Measurements from ENCODE around the gene IMPDH2. TPM values are rescaled to one million over a fixed set of nuclear protein-coding genes. Genes with fewer than 3 reads are reported as not detected.

Gene IMPDH2
- total and polyA plus RNA-seq, 2 of the 8 experiments (the other 6 are each of a cell fraction or from before 2014, with no cell fraction given) = 374 to 409 TPM

DNA sequence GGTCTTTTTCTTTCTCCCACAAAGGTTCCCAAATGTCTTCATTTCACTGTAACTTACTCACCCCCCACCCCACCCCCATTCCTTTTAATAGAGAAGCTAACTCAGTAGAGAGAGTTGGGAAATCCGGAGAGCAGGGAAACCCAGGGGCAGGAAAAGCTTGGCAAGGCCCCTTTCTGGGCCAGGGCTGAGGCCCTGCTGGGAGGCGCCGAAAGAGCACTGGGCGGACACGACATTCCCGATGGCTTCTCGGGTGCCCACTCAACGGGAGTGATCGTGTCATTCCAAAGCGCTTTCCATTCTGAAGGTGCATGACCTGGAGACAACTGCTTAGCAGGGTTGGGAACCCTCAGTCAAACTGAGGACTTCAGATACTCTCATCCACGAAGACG lies 9.3 kb downstream of the IMPDH2 start:
- Histone ChIP-seq H3K56ac (replicated peaks; ENCODE audit: insufficient read length, low read depth, low read length) (no peak overlapping the region), H3K79me1 (ENCODE audit: low read depth, low read length) (peaks cover 5% of the 10 kb centered on the region), H4K20me1 (replicated peaks in 1 of 2; ENCODE audit: control insufficient read depth in 1 of 2, insufficient read depth in 2 of 2, low read length in 2 of 2) (peaks cover 13 to 15% of the 10 kb centered on the region in 2 experiments), H2BK20ac (ENCODE audit: low read length) (no peak overlapping the region), H2AFZ (ENCODE audit: low read length) (no peak overlapping the region), H3K36me3 (ENCODE audit: control insufficient read depth in 2 of 4, insufficient read depth in 4 of 4, low read length in 3 of 4) (peaks cover 18 to 38% (median 26%) of the 10 kb centered on the region in 4 experiments), H3K23me2 (ENCODE audit: low read depth, low read length) (peaks cover 32% of the 10 kb centered on the region), H4K5ac (ENCODE audit: insufficient read length, low read depth, low read length) (no peak overlapping the region), H3K9me3 (ENCODE audit: insufficient read depth in 2 of 2, low read depth in 1 of 2, low read length in 1 of 2) (no peaks in the 10 kb centered on the region), H2BK12ac (ENCODE audit: low read depth, low read length) (0 out of 2 replicates have a peak overlapping the region, but pooled peaks have one; percentile 33), H3K18ac (ENCODE audit: extremely low read depth, low read length) (no peak overlapping the region), H3K4ac (replicated peaks; ENCODE audit: insufficient read length, low read depth, low read length) (no peak overlapping the region), H3K27ac (ENCODE audit: low read depth, low read length) (no peak overlapping the region), H3K23ac (ENCODE audit: insufficient read length) (no peak overlapping the region), H2BK120ac (replicated peaks; ENCODE audit: low read depth, low read length) (no peak overlapping the region), H3K27me3 (replicated peaks in 1 of 4; ENCODE audit: control insufficient read depth in 3 of 4, extremely low read depth in 1 of 4, insufficient read depth in 3 of 4, low read length in 3 of 4) (no peaks in the 10 kb centered on the region), H3K79me2 (ENCODE audit: control insufficient read depth in 1 of 2, insufficient read depth in 2 of 2, low read length in 2 of 2) (peaks cover 0 to 16% of the 10 kb centered on the region in 2 experiments; a peak in 1 of 4 replicates), H3K9ac (replicated peaks in 1 of 4; ENCODE audit: extremely low read depth in 1 of 4, low read depth in 3 of 4, low read length in 3 of 4) (peak overlapping the region in 3 of 4 experiments; percentile 86 to 96 (median 94); a peak in 3 of 7 replicates), H2AK5ac (ENCODE audit: low read depth, low read length) (0 out of 2 replicates have a peak overlapping the region, but pooled peaks have one; percentile 77), H3K4me3 (ENCODE audit: extremely low read depth in 1 of 4, insufficient read depth in 2 of 4, low read depth in 3 of 4, low read length in 4 of 4) (peak overlapping the region; percentile 84 to 97 (median 95)), H2BK15ac (ENCODE audit: low read length) (no peak overlapping the region), H3K14ac (ENCODE audit: insufficient read length) (no peak overlapping the region), H3K4me2 (ENCODE audit: insufficient read depth in 1 of 2, low read depth in 2 of 2, low read length in 2 of 2) (peak overlapping the region; percentile 96 to 98), H4K91ac (replicated peaks; ENCODE audit: insufficient read length, low read length) (no peak overlapping the region), H4K8ac (ENCODE audit: extremely low read depth, insufficient read depth, low read length) (no peak overlapping the region), H2BK5ac (ENCODE audit: low read depth, low read length) (0 out of 2 replicates have a peak overlapping the region, but pooled peaks have one; percentile 98), H3K4me1 (replicated peaks in 1 of 4; ENCODE audit: control insufficient read depth in 3 of 4, insufficient read depth in 4 of 4, low read length in 3 of 4) (peaks cover 0 to 21% (median 13%) of the 10 kb centered on the region in 4 experiments; a peak in 6 of 7 replicates)
- 77% methylated on average over 12 of the region's 12 CpGs; no CpG with 5 or more reads in 1 of the 2 experiments for WGBS, 2 experiments (ENCODE audit: extremely low coverage in 1 of 2, insufficient coverage in 1 of 2, insufficient read length in 1 of 2, insufficient replicate concordance in 2 of 2, low coverage in 1 of 2, low lambda C conversion rate in 2 of 2, missing lambda C conversion rate in 1 of 2)
- ChIA-PET POLR2A (ENCODE audit: partially characterized antibody) (interaction anchor here (0.6 to 38.8 kb wide), 14 partner anchors 7 to 1327 kb away, joined by 3 to 1518 read pairs (median 14); partner anchors contain the start of genes DALRD3, IMPDH2, IP6K2 and LAMB2), CTCF (ENCODE audit: partially characterized antibody) (interaction anchor here (0.6 to 24.3 kb wide), 11 partner anchors 10 to 520 kb away, joined by 3 to 467 read pairs (median 3); partner anchors contain the start of genes P4HTM, QARS1, QRICH1 and WDR6)
- DNase-seq (ENCODE audit: low read depth in 1 of 2, low spot score in 2 of 2) = no peak
- TF ChIP-seq, protein P1, sequence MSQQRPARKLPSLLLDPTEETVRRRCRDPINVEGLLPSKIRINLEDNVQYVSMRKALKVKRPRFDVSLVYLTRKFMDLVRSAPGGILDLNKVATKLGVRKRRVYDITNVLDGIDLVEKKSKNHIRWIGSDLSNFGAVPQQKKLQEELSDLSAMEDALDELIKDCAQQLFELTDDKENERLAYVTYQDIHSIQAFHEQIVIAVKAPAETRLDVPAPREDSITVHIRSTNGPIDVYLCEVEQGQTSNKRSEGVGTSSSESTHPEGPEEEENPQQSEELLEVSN (IDR thresholded peaks at IDR 0.05) = no peak
- FAIRE-seq = no peak

Measured in H1 (cell line).